CD4-positive, alpha-beta memory T cell (primary cell): ENCODE data around the gene GNB3. TPM values are rescaled to one million over a fixed set of nuclear protein-coding genes. Genes with fewer than 3 reads are reported as not detected.
"Not testable (repeated sequence)": the region's sequence is repeated elsewhere in the genome, so short reads cannot be mapped to it uniquely, and the experiment has no call there.

Source experiments
- CTCF ChIA-PET: fragments of 350-600 bp; sonication (Branson Sonifier 250); formaldehyde crosslinking; loops from one replicate; lab custom pipeline; 2021; ENCODE audit warnings: inconsistent platforms; ENCODE audit not compliant: partially characterized antibody; lab: Charles Lee
- POLR2A ChIA-PET: fragments of 350-600 bp; sonication (Branson Sonifier 250); formaldehyde crosslinking; loops from one replicate; lab custom pipeline; 2021; ENCODE audit not compliant: partially characterized antibody; lab: Charles Lee
- DNase-seq, 5 donors: peaks; one replicate each; pipeline versions ENCODE4 v3.0.0 to v3.0.0-alpha.2; 2020 to 2022; ENCODE audit warnings: mixed read lengths in 1 of 5
- H3K27ac ChIP-seq: one replicate; pipeline ENCODE4 v1.7.0; 2013; ENCODE audit warnings: low read depth, low read length
- H3K27me3 ChIP-seq: 2 replicates; pipeline ENCODE4 v1.7.0; 2013; ENCODE audit warnings: mild to moderate bottlenecking, low read length, moderate library complexity; ENCODE audit not compliant: insufficient read depth
- H3K36me3 ChIP-seq: 2 replicates; pipeline ENCODE4 v1.7.0; 2013; ENCODE audit warnings: mild to moderate bottlenecking, low read length, moderate library complexity; ENCODE audit not compliant: insufficient read depth
- H3K4me1 ChIP-seq: 2 replicates; pipeline ENCODE4 v1.7.0; 2013; ENCODE audit warnings: mild to moderate bottlenecking, low read length, moderate library complexity; ENCODE audit not compliant: insufficient read depth
- H3K4me3 ChIP-seq, 2 donors: one replicate each; pipeline ENCODE4 v1.7.0; 2013; ENCODE audit warnings: low read length in 2 of 2, mild to moderate bottlenecking in 1 of 2
- H3K9me3 ChIP-seq, 2 donors: one replicate each; pipeline ENCODE4 v1.7.0; 2013; ENCODE audit warnings: low read length in 2 of 2, control low read depth in 1 of 2; ENCODE audit not compliant: control insufficient read depth in 1 of 2
- H3K27ac Mint-ChIP-seq, 7 donors: one replicate each; pipeline ENCODE4 v1.8.0; 2020 to 2021; ENCODE audit warnings: mixed read lengths in 7 of 7, mild to moderate bottlenecking in 6 of 7, inconsistent platforms in 3 of 7, moderate library complexity in 3 of 7
- H3K27me3 Mint-ChIP-seq, 2 donors: one replicate each; pipeline ENCODE4 v1.8.0; 2020 to 2021; ENCODE audit warnings: mixed read lengths in 2 of 2
- H3K36me3 Mint-ChIP-seq, 2 donors: one replicate each; pipeline ENCODE4 v1.8.0; 2020 to 2021; ENCODE audit warnings: mixed read lengths in 2 of 2, inconsistent platforms in 1 of 2, mild to moderate bottlenecking in 1 of 2
- H3K4me1 Mint-ChIP-seq, 4 donors: one replicate each; pipeline ENCODE4 v1.8.0; 2020 to 2021; ENCODE audit warnings: mixed read lengths in 4 of 4, mild to moderate bottlenecking in 1 of 4
- H3K4me3 Mint-ChIP-seq, 8 donors: one replicate each; pipeline ENCODE4 v1.8.0; 2020 to 2021; ENCODE audit warnings: mixed read lengths in 8 of 8, mild to moderate bottlenecking in 7 of 8, moderate library complexity in 6 of 8, inconsistent platforms in 3 of 8
- H3K9me3 Mint-ChIP-seq, 8 donors: one replicate each; pipeline ENCODE4 v1.8.0; 2020 to 2021; ENCODE audit warnings: mixed read lengths in 8 of 8, mild to moderate bottlenecking in 5 of 8, inconsistent platforms in 3 of 8, moderate library complexity in 1 of 8
- intact Hi-C: fragments of 100-400 bp; cut with micrococcal nuclease; formaldehyde crosslinking; loops from one replicate; pipeline ENCODE4 v1.15.1; 2023
- polyA plus RNA-seq, 2 donors: library from polyadenylated mRNA; unstranded; fragments of 300-500 nt; fragmentation: Illumina TruSeq; gene quantifications; one replicate each; pipeline ENCODE4 v1.2.3, GENCODE V29; 2021
- total RNA-seq, 2 experiments: library from RNA; stranded (reverse); gene quantifications; one replicate each; pipeline ENCODE4 v1.2.3, GENCODE V29; 2021

The GNB3 gene
- total and polyA plus RNA-seq, 4 experiments from 2014 or later = 5.1 to 5.2 TPM; not detected in 2

GRCh38 chr12:6884539-6884938, 43.8 kb downstream of the GNB3 start:
- H3K4me3 ChIP-seq = no peak overlapping the region
- POLR2A ChIA-PET = interaction anchor here (5.3 kb wide), 1 partner anchor 11 kb away, joined by 33 read pairs; the partner anchor contains the start of gene SPSB2
- Mint-ChIP-seq H3K4me3 (no peak overlapping the region), H3K9me3 (no peaks in the 10 kb centered on the region), H3K36me3 (peaks cover 0 to 9% of the 10 kb centered on the region in 2 donors), H3K27me3 (no peaks in the 10 kb centered on the region), H3K4me1 (no peaks in the 10 kb centered on the region), H3K27ac (no peak overlapping the region)
- CTCF ChIA-PET = interaction anchor here (1.2 to 3.8 kb wide), 2 partner anchors 12 to 16 kb away, joined by 3 to 26 read pairs; partner anchors contain the start of gene SPSB2
- no peak for DNase-seq
- intact Hi-C loops = no loop called here
- no peak overlapping the region for H3K27ac ChIP-seq
- H3K27me3 ChIP-seq = no peaks in the 10 kb centered on the region
- H3K4me1 ChIP-seq = no peaks in the 10 kb centered on the region
- no peaks in the 10 kb centered on the region for H3K36me3 ChIP-seq
- no peaks in the 10 kb centered on the region for H3K9me3 ChIP-seq

DNA sequence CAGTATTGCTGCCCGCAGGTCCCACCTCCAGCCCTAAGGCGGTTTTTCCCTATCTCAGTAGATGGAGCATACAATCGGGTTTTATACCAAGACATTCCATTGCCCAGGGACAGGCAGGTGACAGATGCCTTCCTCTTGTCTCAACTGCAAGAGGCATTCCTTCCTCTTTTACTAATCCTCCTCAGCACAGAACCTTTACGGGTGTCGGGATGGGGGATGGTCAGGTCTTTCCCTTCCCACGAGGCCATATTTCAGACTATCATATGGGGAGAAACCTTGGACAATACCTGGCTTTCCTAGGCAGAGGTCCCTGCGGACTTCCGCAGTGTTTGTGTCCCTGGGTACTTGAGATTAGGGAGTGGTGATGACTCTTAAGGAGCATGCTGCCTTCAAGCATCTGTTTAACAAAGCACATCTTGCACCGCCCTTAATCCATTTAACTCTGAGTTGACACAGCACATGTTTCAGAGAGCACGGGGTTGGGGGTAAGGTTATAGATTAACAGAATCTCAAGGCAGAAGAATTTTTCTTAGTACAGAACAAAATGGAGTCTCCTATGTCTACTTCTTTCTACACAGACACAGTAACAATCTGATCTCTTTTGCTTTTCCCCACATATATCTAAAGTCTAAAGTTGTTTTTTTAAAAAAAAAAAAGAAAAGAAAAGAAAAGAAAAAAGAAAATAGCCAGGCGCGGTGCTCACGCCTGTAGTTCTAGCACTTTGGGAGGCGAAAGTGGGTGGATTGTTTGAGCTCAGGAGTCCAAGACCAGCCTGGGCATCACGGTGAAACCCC, 45.7 kb downstream of the GNB3 start:
- ChIA-PET POLR2A (interaction anchor here (1.1 to 5.3 kb wide), 3 partner anchors 12 to 17 kb away, joined by 3 to 33 read pairs (median 4); partner anchors contain the start of gene SPSB2), CTCF (interaction anchor here (1.2 to 1.4 kb wide), 3 partner anchors 14 to 258 kb away, joined by 3 to 5 read pairs (median 4); partner anchors contain the start of gene SPSB2)

DNA sequence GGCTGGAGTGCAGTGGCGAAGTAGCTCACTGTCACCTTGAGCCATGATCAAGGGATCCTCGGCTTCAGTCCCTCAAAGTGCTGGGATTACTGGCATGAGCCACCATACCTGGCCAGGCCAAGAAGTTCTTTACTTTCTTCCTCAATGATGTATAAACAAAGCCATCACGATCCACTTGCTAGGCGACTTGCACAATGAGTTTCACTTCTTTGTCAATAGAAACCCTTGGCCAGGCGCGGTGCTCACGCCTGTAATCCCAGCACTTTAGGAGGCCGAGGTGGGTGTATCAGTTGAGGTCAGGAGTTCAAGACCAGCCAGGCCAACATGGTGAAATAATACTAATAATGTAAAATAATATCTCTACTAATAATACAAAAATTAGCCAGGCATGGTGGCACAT, 46.7 kb downstream of the GNB3 start:
- Histone ChIP-seq H3K36me3 (no peaks in the 10 kb centered on the region), H3K27ac (no peak overlapping the region), H3K27me3 (no peaks in the 10 kb centered on the region), H3K9me3 (no peaks in the 10 kb centered on the region), H3K4me1 (peaks cover 16% of the 10 kb centered on the region), H3K4me3 (no peak overlapping the region)
- no peak overlapping the region for H3K4me3 Mint-ChIP-seq
- H3K27me3 Mint-ChIP-seq = no peaks in the 10 kb centered on the region
- intact Hi-C loops = no loop called here
- peaks cover 5 to 15% (median 11%) of the 10 kb centered on the region in 4 donors for H3K4me1 Mint-ChIP-seq
- POLR2A ChIA-PET = interaction anchor here (1.1 to 1.7 kb wide), 3 partner anchors 13 to 18 kb away, joined by 3 to 4 read pairs (median 3); partner anchors contain the start of gene SPSB2
- H3K36me3 Mint-ChIP-seq = peaks cover 0 to 9% of the 10 kb centered on the region in 2 donors
- CTCF ChIA-PET = interaction anchor here (1.3 to 1.4 kb wide), 2 partner anchors 15 to 257 kb away, joined by 4 to 5 read pairs; partner anchors contain the start of gene SPSB2
- no peak for DNase-seq
- H3K9me3 Mint-ChIP-seq = no peaks in the 10 kb centered on the region
- no peak overlapping the region for H3K27ac Mint-ChIP-seq

More for the DNA sequence above, 45.7 kb downstream of the GNB3 start:
- H3K4me3 ChIP-seq, H3K9me3 ChIP-seq, H3K4me1 ChIP-seq, H3K4me3 Mint-ChIP-seq, H3K9me3 Mint-ChIP-seq, H3K36me3 ChIP-seq, H3K27ac Mint-ChIP-seq, intact Hi-C loops, H3K27me3 ChIP-seq, H3K36me3 Mint-ChIP-seq, H3K27me3 Mint-ChIP-seq, H3K27ac ChIP-seq, DNase-seq: not testable (repeated sequence)
- H3K4me1 Mint-ChIP-seq = peaks cover 2 to 11% (median 7%) of the 10 kb centered on the region in 4 donors

DNA sequence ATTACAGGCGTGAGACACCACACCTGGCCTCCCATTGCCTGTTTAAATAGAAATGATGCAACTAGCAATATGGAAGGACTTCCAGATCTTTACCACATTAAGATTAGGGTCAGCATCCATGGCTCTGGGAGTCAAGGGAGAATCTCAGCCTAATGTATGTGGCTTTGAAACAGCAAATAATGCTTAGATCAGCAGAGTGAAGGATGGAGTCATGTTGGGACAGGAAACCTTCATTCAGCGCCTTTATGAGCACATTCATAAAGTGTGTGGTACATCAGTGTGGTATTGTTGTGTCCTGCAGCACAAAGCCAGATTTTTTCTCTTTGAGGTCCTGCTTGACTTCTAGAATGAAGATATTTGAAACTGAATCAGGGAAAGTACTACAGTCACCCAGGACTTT, 47.6 kb downstream of the GNB3 start:
- no peak overlapping the region for H3K4me3 Mint-ChIP-seq
- no peaks in the 10 kb centered on the region for H3K9me3 ChIP-seq
- peaks cover 16% of the 10 kb centered on the region for H3K4me1 ChIP-seq
- peak overlapping the region in 2 of 7 donors; percentile 7 to 9 for H3K27ac Mint-ChIP-seq
- no peaks in the 10 kb centered on the region for H3K27me3 ChIP-seq
- peaks cover 5 to 15% (median 11%) of the 10 kb centered on the region in 4 donors for H3K4me1 Mint-ChIP-seq
- no peaks in the 10 kb centered on the region for H3K36me3 ChIP-seq
- intact Hi-C loops = no loop called here
- ChIA-PET POLR2A (interaction anchor here (1.6 to 1.7 kb wide), 2 partner anchors 14 to 16 kb away, joined by 3 read pairs; partner anchors contain the start of gene SPSB2), CTCF (interaction anchor here (1.4 kb wide), 1 partner anchor 16 kb away, joined by 5 read pairs; the partner anchor contains the start of gene SPSB2)
- no peak overlapping the region for H3K4me3 ChIP-seq
- H3K36me3 Mint-ChIP-seq = peaks cover 0 to 9% of the 10 kb centered on the region in 2 donors
- H3K27ac ChIP-seq = no peak overlapping the region
- H3K9me3 Mint-ChIP-seq = no peaks in the 10 kb centered on the region
- no peak for DNase-seq
- H3K27me3 Mint-ChIP-seq = no peaks in the 10 kb centered on the region

- DNase-seq, H3K4me3 ChIP-seq, H3K27ac ChIP-seq, H3K9me3 Mint-ChIP-seq, H3K27me3 ChIP-seq, H3K9me3 ChIP-seq, intact Hi-C loops, H3K36me3 ChIP-seq, H3K27me3 Mint-ChIP-seq, H3K36me3 Mint-ChIP-seq, H3K4me3 Mint-ChIP-seq: not testable (repeated sequence)
- peak overlapping the region in 3 of 7 donors; percentile 9 to 65 (median 30) for H3K27ac Mint-ChIP-seq
- ChIA-PET CTCF (interaction anchor here (1.0 kb wide), 1 partner anchor 19 kb away, joined by 3 read pairs; no protein-coding TSS in a partner anchor), POLR2A (interaction anchor here (1.6 to 4.0 kb wide), 2 partner anchors 16 to 18 kb away, joined by 3 to 133 read pairs; partner anchors contain the start of gene SPSB2)
- peaks cover 5 to 15% (median 11%) of the 10 kb centered on the region in 4 donors for H3K4me1 Mint-ChIP-seq
- peaks cover 16% of the 10 kb centered on the region for H3K4me1 ChIP-seq
Measured at GRCh38 chr12:6888794-6889193, 48.1 kb downstream of the GNB3 start.

GRCh38 chr12:6889775-6890573, 49.2 kb downstream of the GNB3 start:
- peak overlapping the region in 6 of 7 donors; percentile 90 to 98 (median 92) for H3K27ac Mint-ChIP-seq
- H3K27me3 Mint-ChIP-seq, DNase-seq, H3K4me3 ChIP-seq, H3K36me3 ChIP-seq, H3K9me3 Mint-ChIP-seq, H3K36me3 Mint-ChIP-seq, H3K9me3 ChIP-seq, intact Hi-C loops, H3K27me3 ChIP-seq, H3K27ac ChIP-seq: not testable (repeated sequence)
- peaks cover 16% of the 10 kb centered on the region for H3K4me1 ChIP-seq
- peaks cover 5 to 15% (median 11%) of the 10 kb centered on the region in 4 donors for H3K4me1 Mint-ChIP-seq
- POLR2A ChIA-PET = interaction anchor here (1.5 to 4.0 kb wide), 2 partner anchors 19 to 62 kb away, joined by 6 to 133 read pairs; partner anchors contain the start of gene SPSB2
- H3K4me3 Mint-ChIP-seq = peak overlapping the region in 7 of 8 donors; percentile 82 to 87 (median 85)
- CTCF ChIA-PET = interaction anchor here (1.0 kb wide), 2 partner anchors 17 to 20 kb away, joined by 3 to 5 read pairs; partner anchors contain the start of gene SPSB2
